ENCODE results near the gene RALGAPA2. TPM values are rescaled to one million over a fixed set of nuclear protein-coding genes. Genes with fewer than 3 reads are reported as not detected.

The RALGAPA2 gene
- total RNA-seq, 4 donors from 2014 or later: 89.7 to 126 (median 97.8) TPM

DNA sequence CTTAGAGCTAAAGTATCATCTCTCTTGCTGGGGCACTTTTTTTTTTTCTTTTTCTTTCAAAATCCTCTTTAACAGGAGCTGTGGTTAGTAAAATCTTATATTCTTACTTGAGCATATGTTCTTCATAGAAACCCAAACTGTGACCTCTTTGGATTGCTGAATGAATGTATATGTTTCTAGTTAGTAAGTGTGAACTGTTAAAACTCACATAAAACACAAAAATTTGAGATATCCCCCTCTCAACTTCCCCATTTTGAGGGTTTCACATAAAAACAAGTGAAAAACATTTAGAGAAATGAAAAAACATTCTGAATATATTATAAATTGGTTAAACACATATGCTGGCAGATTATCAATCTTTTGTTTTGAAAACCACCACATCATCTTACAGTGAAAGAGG lies 266.4 kb downstream of the RALGAPA2 start:
- no peak for TF ChIP-seq POLR2A (IDR thresholded peaks at IDR 0.05)
- TF ChIP-seq, protein P1, sequence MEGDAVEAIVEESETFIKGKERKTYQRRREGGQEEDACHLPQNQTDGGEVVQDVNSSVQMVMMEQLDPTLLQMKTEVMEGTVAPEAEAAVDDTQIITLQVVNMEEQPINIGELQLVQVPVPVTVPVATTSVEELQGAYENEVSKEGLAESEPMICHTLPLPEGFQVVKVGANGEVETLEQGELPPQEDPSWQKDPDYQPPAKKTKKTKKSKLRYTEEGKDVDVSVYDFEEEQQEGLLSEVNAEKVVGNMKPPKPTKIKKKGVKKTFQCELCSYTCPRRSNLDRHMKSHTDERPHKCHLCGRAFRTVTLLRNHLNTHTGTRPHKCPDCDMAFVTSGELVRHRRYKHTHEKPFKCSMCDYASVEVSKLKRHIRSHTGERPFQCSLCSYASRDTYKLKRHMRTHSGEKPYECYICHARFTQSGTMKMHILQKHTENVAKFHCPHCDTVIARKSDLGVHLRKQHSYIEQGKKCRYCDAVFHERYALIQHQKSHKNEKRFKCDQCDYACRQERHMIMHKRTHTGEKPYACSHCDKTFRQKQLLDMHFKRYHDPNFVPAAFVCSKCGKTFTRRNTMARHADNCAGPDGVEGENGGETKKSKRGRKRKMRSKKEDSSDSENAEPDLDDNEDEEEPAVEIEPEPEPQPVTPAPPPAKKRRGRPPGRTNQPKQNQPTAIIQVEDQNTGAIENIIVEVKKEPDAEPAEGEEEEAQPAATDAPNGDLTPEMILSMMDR (IDR thresholded peaks at IDR 0.05): no peak
- intact Hi-C loops (cut with DNase I): no loop called here
- Histone ChIP-seq H3K4me3 (replicated peaks in 1 of 3) (no peak overlapping the region), H3K36me3 (no peaks in the 10 kb centered on the region), H3K4me1 (no peaks in the 10 kb centered on the region), H3K9me3 (no peaks in the 10 kb centered on the region), H3K27me3 (no peaks in the 10 kb centered on the region), H3K27ac (no peak overlapping the region)
- no peak for DNase-seq

DNA sequence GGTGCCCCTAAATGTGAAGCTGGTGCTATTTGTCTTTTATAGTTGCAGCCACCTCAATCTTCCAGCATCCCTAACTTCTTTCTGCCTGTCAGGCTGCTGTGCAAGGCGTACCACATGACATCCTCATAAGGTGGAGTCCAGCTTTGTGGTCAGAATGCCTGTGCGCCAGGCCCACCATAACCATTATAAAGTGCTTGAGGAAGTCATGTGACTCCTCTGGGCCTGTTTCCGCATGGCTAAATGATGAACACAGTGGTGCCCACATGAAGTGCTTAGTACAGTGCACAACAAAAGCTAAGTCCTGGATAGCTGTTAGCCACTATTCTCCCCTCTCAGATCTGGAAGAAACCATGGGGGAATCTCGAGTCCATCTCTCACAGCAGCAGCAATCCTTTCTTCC lies 268.9 kb downstream of the RALGAPA2 start:
- H3K27me3 ChIP-seq: no peaks in the 10 kb centered on the region
- no peak overlapping the region for H3K4me3 ChIP-seq (replicated peaks in 1 of 3)
- 89 to 96% methylated on average over 3 to 4 of the region's 4 CpGs for WGBS, 2 donors
- intact Hi-C loops (cut with DNase I): no loop called here
- no peak for DNase-seq
- no peaks in the 10 kb centered on the region for H3K9me3 ChIP-seq
- no peaks in the 10 kb centered on the region for H3K36me3 ChIP-seq
- TF ChIP-seq, protein P1 (IDR thresholded peaks at IDR 0.05): no peak
- TF ChIP-seq POLR2A (IDR thresholded peaks at IDR 0.05): no peak
- no peaks in the 10 kb centered on the region for H3K4me1 ChIP-seq
- H3K27ac ChIP-seq: no peak overlapping the region

DNA sequence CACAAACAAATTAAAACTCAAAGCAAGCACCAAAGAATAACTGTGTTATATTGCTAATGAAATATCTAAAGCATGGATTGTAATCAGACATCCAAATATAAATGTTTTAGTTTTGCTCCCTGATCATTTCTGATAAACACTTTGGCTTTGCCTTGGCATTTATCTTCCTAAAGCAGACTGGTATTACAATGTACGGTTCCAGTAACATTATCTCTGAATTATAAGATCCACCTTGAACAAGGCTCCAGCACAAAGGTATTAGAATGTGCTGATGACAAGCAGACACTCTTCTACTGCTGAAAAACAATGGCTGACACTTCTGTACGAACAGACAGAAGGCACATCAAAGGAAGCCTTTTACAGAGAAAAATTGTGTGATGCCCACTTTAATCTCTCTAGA lies 270.0 kb downstream of the RALGAPA2 start:
- 92 to 93% methylated on average over 2 of the region's 2 CpGs for WGBS, 2 donors
- Histone ChIP-seq H3K4me1 (no peaks in the 10 kb centered on the region), H3K36me3 (peaks cover 0 to 2% of the 10 kb centered on the region in 2 donors), H3K27me3 (no peaks in the 10 kb centered on the region), H3K4me3 (replicated peaks in 1 of 3) (no peak overlapping the region), H3K9me3 (no peaks in the 10 kb centered on the region), H3K27ac (no peak overlapping the region)
- no peak for DNase-seq
- intact Hi-C loops (cut with DNase I): no loop called here
- TF ChIP-seq POLR2A (IDR thresholded peaks at IDR 0.05): no peak
- TF ChIP-seq, protein P1 (IDR thresholded peaks at IDR 0.05): no peak

DNA sequence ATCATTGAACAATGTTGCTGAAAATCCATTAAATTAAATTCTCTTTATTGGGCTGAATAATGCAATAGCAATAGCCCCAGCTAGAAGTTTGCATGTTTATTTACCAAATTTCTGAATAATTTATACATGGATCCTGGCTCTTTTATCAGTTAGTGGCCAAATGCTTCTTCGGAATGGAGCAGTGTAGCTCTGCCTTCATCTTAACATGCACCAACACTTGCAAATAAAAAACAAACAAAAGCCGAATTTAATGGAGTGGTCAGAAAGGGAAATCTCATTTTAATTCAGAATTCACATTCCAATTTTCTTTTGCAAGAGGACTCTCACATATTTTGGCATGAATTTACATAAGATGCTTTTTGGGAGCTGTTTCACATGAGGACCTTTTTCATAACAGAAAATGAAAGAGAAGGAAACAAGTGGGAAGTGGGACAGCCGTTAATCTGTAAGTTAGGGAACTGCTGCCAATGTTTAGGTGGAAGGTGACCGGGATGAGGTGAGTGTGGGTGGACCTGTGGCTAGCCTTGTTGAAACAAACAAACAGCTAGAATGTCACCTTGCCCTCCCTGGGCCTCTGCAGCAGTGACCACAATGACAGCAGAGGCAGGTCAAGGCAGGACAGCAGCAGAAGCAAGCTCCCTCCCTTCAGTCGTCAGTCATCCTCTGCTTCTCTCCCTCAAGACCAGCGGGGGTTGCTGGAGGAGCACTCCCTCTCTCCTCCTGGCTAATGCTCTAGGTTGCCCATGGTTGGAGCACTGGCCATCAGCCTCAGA lies 271.4 kb downstream of the RALGAPA2 start:
- 72 to 73% methylated on average over 6 of the region's 6 CpGs for WGBS, 2 donors
- Histone ChIP-seq H3K27me3 (no peaks in the 10 kb centered on the region), H3K36me3 (peaks cover 0 to 3% of the 10 kb centered on the region in 2 donors), H3K9me3 (no peaks in the 10 kb centered on the region), H3K27ac (no peak overlapping the region), H3K4me3 (replicated peaks in 1 of 3) (no peak overlapping the region), H3K4me1 (no peaks in the 10 kb centered on the region)
- no peak for DNase-seq
- TF ChIP-seq POLR2A (IDR thresholded peaks at IDR 0.05): no peak
- intact Hi-C loops (cut with DNase I): no loop called here

DNA sequence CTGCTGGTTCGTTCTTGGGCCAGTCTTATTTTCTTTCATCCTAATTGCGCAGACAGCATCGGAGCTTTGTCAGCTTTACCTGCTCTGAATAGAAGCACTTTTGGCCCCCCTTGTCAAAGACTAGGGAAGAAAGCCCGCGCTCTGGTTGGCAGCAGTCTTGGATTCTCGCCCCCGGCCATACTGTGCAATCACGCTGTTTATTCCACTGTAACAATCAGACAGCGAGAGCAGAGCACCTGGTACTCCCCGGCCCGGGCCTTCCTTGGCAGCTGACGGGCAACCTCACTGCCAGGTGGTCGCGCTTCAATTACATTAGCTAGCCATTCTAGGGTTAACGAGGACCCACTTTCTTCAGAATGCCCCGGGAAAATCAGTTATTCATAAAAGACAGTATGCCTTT lies 272.0 kb downstream of the RALGAPA2 start:
- H3K27me3 ChIP-seq: no peaks in the 10 kb centered on the region
- peaks cover 0 to 3% of the 10 kb centered on the region in 2 donors for H3K36me3 ChIP-seq
- H3K27ac ChIP-seq: no peak overlapping the region
- intact Hi-C loops (cut with DNase I): no loop called here
- no peak overlapping the region for H3K4me3 ChIP-seq (replicated peaks in 1 of 3)
- no peaks in the 10 kb centered on the region for H3K9me3 ChIP-seq
- no peaks in the 10 kb centered on the region for H3K4me1 ChIP-seq
- 75 to 83% methylated on average over 16 of the region's 16 CpGs for WGBS, 2 donors
- TF ChIP-seq POLR2A (IDR thresholded peaks at IDR 0.05): no peak
- TF ChIP-seq, protein P1 (IDR thresholded peaks at IDR 0.05): no peak
- DNase-seq: no peak

Data from thyroid gland (tissue), 4 donors.